ENCODE data around the gene UST. TPM values are rescaled to one million over a fixed set of nuclear protein-coding genes. Genes with fewer than 3 reads are reported as not detected.
A peak's percentile ranks its signal among the peaks of the same experiment; 100 is the strongest.

Gene UST
- total and polyA plus RNA-seq, 7 experiments from 2014 or later, result 0.35 to 2.6 (median 0.46) TPM; not detected in 2

GRCh38 chr6:149041953-149042352, 295.1 kb downstream of the UST start:
- no peaks in the 10 kb centered on the region for H3K27me3 Mint-ChIP-seq
- no peaks in the 10 kb centered on the region for H3K27me3 ChIP-seq (ENCODE audit: control insufficient read depth in 2 of 2, insufficient read depth in 2 of 2, low read length in 2 of 2)
- intact Hi-C loops (cut with micrococcal nuclease), result no loop called here
- H3K4me3 Mint-ChIP-seq, result no peak overlapping the region
- peaks cover 0 to 18% (median 0%) of the 10 kb centered on the region in 5 donors for H3K36me3 Mint-ChIP-seq
- H3K4me3 ChIP-seq (ENCODE audit: low read length), result no peak overlapping the region
- peaks cover 0 to 4% (median 0%) of the 10 kb centered on the region in 11 donors for H3K9me3 Mint-ChIP-seq
- H3K36me3 ChIP-seq (ENCODE audit: control insufficient read depth in 2 of 3, insufficient read depth in 3 of 3, low read length in 3 of 3), result no peaks in the 10 kb centered on the region
- CTCF ChIA-PET, result interaction anchor here (0.6 kb wide), 1 partner anchor 393 kb away, joined by 8 read pairs; no protein-coding TSS in a partner anchor
- no peak overlapping the region for H3K27ac ChIP-seq (ENCODE audit: low read depth, low read length)
- H3K27ac Mint-ChIP-seq, result no peak overlapping the region
- peaks cover 8 to 11% of the 10 kb centered on the region in 2 donors for H3K4me1 ChIP-seq (ENCODE audit: control insufficient read depth in 2 of 2, insufficient read depth in 2 of 2, low read length in 2 of 2)
- POLR2A ChIA-PET, result no interaction called here
- ATAC-seq, result no peak
- DNase-seq, result no peak
- no peaks in the 10 kb centered on the region for H3K9me3 ChIP-seq (ENCODE audit: control insufficient read depth in 2 of 3, low read length in 3 of 3)
- H3K4me1 Mint-ChIP-seq, result peaks cover 8 to 77% (median 20%) of the 10 kb centered on the region in 7 donors

GRCh38 chr6:149043476-149044130, 296.8 kb downstream of the UST start:
- POLR2A ChIA-PET, result interaction anchor here (0.8 to 1.2 kb wide), 2 partner anchors 13 to 84 kb away, joined by 3 read pairs; no protein-coding TSS in a partner anchor
- intact Hi-C loops (cut with micrococcal nuclease), result no loop called here

GRCh38 chr6:149044528-149044927, 297.7 kb downstream of the UST start:
- intact Hi-C loops (cut with micrococcal nuclease), result no loop called here

More at GRCh38 chr6:149043476-149044130, 296.8 kb downstream of the UST start:
- H3K4me3 ChIP-seq (ENCODE audit: low read length), result no peak overlapping the region
- no peak overlapping the region for H3K27ac Mint-ChIP-seq
- no peaks in the 10 kb centered on the region for H3K36me3 ChIP-seq (ENCODE audit: control insufficient read depth in 2 of 3, insufficient read depth in 3 of 3, low read length in 3 of 3)
- H3K9me3 Mint-ChIP-seq, result peaks cover 0 to 4% (median 0%) of the 10 kb centered on the region in 11 donors
- no peaks in the 10 kb centered on the region for H3K27me3 Mint-ChIP-seq
- ATAC-seq (no peak), DNase-seq (no peak)
- H3K27me3 ChIP-seq (ENCODE audit: control insufficient read depth in 2 of 2, insufficient read depth in 2 of 2, low read length in 2 of 2), result no peaks in the 10 kb centered on the region
- peaks cover 13 to 81% (median 27%) of the 10 kb centered on the region in 7 donors for H3K4me1 Mint-ChIP-seq
- H3K27ac ChIP-seq (ENCODE audit: low read depth, low read length), result no peak overlapping the region
- H3K36me3 Mint-ChIP-seq, result peaks cover 0 to 18% (median 0%) of the 10 kb centered on the region in 5 donors
- no peaks in the 10 kb centered on the region for H3K9me3 ChIP-seq (ENCODE audit: control insufficient read depth in 2 of 3, low read length in 3 of 3)
- CTCF ChIA-PET, result interaction anchor here (0.5 to 1.2 kb wide), 2 partner anchors 21 to 185 kb away, joined by 3 to 4 read pairs; no protein-coding TSS in a partner anchor
- peaks cover 8 to 18% of the 10 kb centered on the region in 2 donors for H3K4me1 ChIP-seq (ENCODE audit: control insufficient read depth in 2 of 2, insufficient read depth in 2 of 2, low read length in 2 of 2)
- no peak overlapping the region for H3K4me3 Mint-ChIP-seq

GRCh38 chr6:149045404-149045803, 298.6 kb downstream of the UST start:
- Histone ChIP-seq H3K4me1 (ENCODE audit: control insufficient read depth in 2 of 2, insufficient read depth in 2 of 2, low read length in 2 of 2) (peaks cover 8 to 18% of the 10 kb centered on the region in 2 donors), H3K4me3 (ENCODE audit: low read length) (no peak overlapping the region), H3K9me3 (ENCODE audit: control insufficient read depth in 2 of 3, low read length in 3 of 3) (no peaks in the 10 kb centered on the region), H3K36me3 (ENCODE audit: control insufficient read depth in 2 of 3, insufficient read depth in 3 of 3, low read length in 3 of 3) (no peaks in the 10 kb centered on the region), H3K27me3 (ENCODE audit: control insufficient read depth in 2 of 2, insufficient read depth in 2 of 2, low read length in 2 of 2) (no peaks in the 10 kb centered on the region), H3K27ac (ENCODE audit: low read depth, low read length) (no peak overlapping the region)
- Mint-ChIP-seq H3K27me3 (no peaks in the 10 kb centered on the region), H3K4me1 (peaks cover 13 to 73% (median 27%) of the 10 kb centered on the region in 7 donors), H3K9me3 (peaks cover 0 to 4% (median 0%) of the 10 kb centered on the region in 11 donors), H3K4me3 (peak overlapping the region in 1 of 10 donors; percentile 23), H3K36me3 (peaks cover 0 to 21% (median 0%) of the 10 kb centered on the region in 5 donors), H3K27ac (peak overlapping the region in 2 of 9 donors; percentile 14 to 65)
- CTCF ChIA-PET, result interaction anchor here (0.8 kb wide), 1 partner anchor 37 kb away, joined by 3 read pairs; no protein-coding TSS in a partner anchor
- peak in 4 of 9 donors; percentile 12 to 28 (median 18) for DNase-seq
- intact Hi-C loops (cut with micrococcal nuclease), result loop anchor here in 1 of 2 donors (1.0 kb wide), 1 partner anchor 21 kb away; no protein-coding TSS in a partner anchor
- ATAC-seq, result peak; percentile 67
- POLR2A ChIA-PET, result interaction anchor here (0.9 to 2.3 kb wide), 3 partner anchors 18 to 33 kb away, joined by 3 to 11 read pairs (median 4); no protein-coding TSS in a partner anchor

More at GRCh38 chr6:149044528-149044927, 297.7 kb downstream of the UST start:
- H3K4me1 Mint-ChIP-seq, result peaks cover 13 to 75% (median 27%) of the 10 kb centered on the region in 7 donors
- ATAC-seq (no peak), DNase-seq (no peak)
- H3K9me3 ChIP-seq (ENCODE audit: control insufficient read depth in 2 of 3, low read length in 3 of 3), result no peaks in the 10 kb centered on the region
- H3K4me1 ChIP-seq (ENCODE audit: control insufficient read depth in 2 of 2, insufficient read depth in 2 of 2, low read length in 2 of 2), result peaks cover 8 to 18% of the 10 kb centered on the region in 2 donors
- no peaks in the 10 kb centered on the region for H3K36me3 ChIP-seq (ENCODE audit: control insufficient read depth in 2 of 3, insufficient read depth in 3 of 3, low read length in 3 of 3)
- peaks cover 0 to 16% (median 0%) of the 10 kb centered on the region in 5 donors for H3K36me3 Mint-ChIP-seq
- ChIA-PET CTCF (no interaction called here), POLR2A (interaction anchor here (0.7 to 2.3 kb wide), 5 partner anchors 12 to 778 kb away, joined by 3 to 11 read pairs (median 3); no protein-coding TSS in a partner anchor)
- H3K9me3 Mint-ChIP-seq, result peaks cover 0 to 4% (median 0%) of the 10 kb centered on the region in 11 donors
- H3K27me3 Mint-ChIP-seq, result no peaks in the 10 kb centered on the region
- no peaks in the 10 kb centered on the region for H3K27me3 ChIP-seq (ENCODE audit: control insufficient read depth in 2 of 2, insufficient read depth in 2 of 2, low read length in 2 of 2)
- no peak overlapping the region for H3K27ac ChIP-seq (ENCODE audit: low read depth, low read length)
- H3K27ac Mint-ChIP-seq, result peak overlapping the region in 1 of 9 donors; percentile 34
- H3K4me3 Mint-ChIP-seq, result peak overlapping the region in 1 of 10 donors; percentile 42
- H3K4me3 ChIP-seq (ENCODE audit: low read length), result no peak overlapping the region

GRCh38 chr6:149046164-149046821, 299.5 kb downstream of the UST start:
- Histone ChIP-seq H3K27me3 (ENCODE audit: control insufficient read depth in 2 of 2, insufficient read depth in 2 of 2, low read length in 2 of 2) (no peaks in the 10 kb centered on the region), H3K9me3 (ENCODE audit: control insufficient read depth in 2 of 3, low read length in 3 of 3) (no peaks in the 10 kb centered on the region), H3K4me1 (ENCODE audit: control insufficient read depth in 2 of 2, insufficient read depth in 2 of 2, low read length in 2 of 2) (peaks cover 8 to 18% of the 10 kb centered on the region in 2 donors), H3K27ac (ENCODE audit: low read depth, low read length) (no peak overlapping the region), H3K4me3 (ENCODE audit: low read length) (no peak overlapping the region), H3K36me3 (ENCODE audit: control insufficient read depth in 2 of 3, insufficient read depth in 3 of 3, low read length in 3 of 3) (no peaks in the 10 kb centered on the region)
- ATAC-seq (no peak), DNase-seq (no peak)
- H3K27me3 Mint-ChIP-seq, result no peaks in the 10 kb centered on the region
- H3K27ac Mint-ChIP-seq, result peak overlapping the region in 3 of 9 donors; percentile 33 to 73 (median 52)
- H3K4me3 Mint-ChIP-seq, result peak overlapping the region in 2 of 10 donors; percentile 42 to 76
- H3K36me3 Mint-ChIP-seq, result peaks cover 0 to 25% (median 0%) of the 10 kb centered on the region in 5 donors
- intact Hi-C loops (cut with micrococcal nuclease), result no loop called here
- H3K4me1 Mint-ChIP-seq, result peaks cover 13 to 71% (median 27%) of the 10 kb centered on the region in 7 donors
- CTCF ChIA-PET, result interaction anchor here (0.7 to 1.3 kb wide), 6 partner anchors 17 to 388 kb away, joined by 3 read pairs; no protein-coding TSS in a partner anchor
- peaks cover 0 to 5% (median 0%) of the 10 kb centered on the region in 11 donors for H3K9me3 Mint-ChIP-seq
- POLR2A ChIA-PET, result interaction anchor here (1.5 to 2.3 kb wide), 2 partner anchors 17 to 20 kb away, joined by 4 to 11 read pairs; no protein-coding TSS in a partner anchor

- no peak overlapping the region for H3K4me3 ChIP-seq (ENCODE audit: low read length)
- peaks cover 0 to 22% (median 0%) of the 10 kb centered on the region in 5 donors for H3K36me3 Mint-ChIP-seq
- H3K4me1 ChIP-seq (ENCODE audit: control insufficient read depth in 2 of 2, insufficient read depth in 2 of 2, low read length in 2 of 2), result peaks cover 8 to 18% of the 10 kb centered on the region in 2 donors
- H3K4me1 Mint-ChIP-seq, result peaks cover 13 to 66% (median 27%) of the 10 kb centered on the region in 7 donors
- no peaks in the 10 kb centered on the region for H3K27me3 Mint-ChIP-seq
- H3K27ac ChIP-seq (ENCODE audit: low read depth, low read length), result no peak overlapping the region
- peak overlapping the region in 2 of 10 donors; percentile 42 to 76 for H3K4me3 Mint-ChIP-seq
- ATAC-seq (no peak), DNase-seq (no peak)
- H3K36me3 ChIP-seq (ENCODE audit: control insufficient read depth in 2 of 3, insufficient read depth in 3 of 3, low read length in 3 of 3), result no peaks in the 10 kb centered on the region
- H3K9me3 ChIP-seq (ENCODE audit: control insufficient read depth in 2 of 3, low read length in 3 of 3), result no peaks in the 10 kb centered on the region
- CTCF ChIA-PET, result interaction anchor here (0.8 to 1.3 kb wide), 3 partner anchors 17 to 388 kb away, joined by 3 read pairs; no protein-coding TSS in a partner anchor
- H3K9me3 Mint-ChIP-seq, result peaks cover 0 to 5% (median 0%) of the 10 kb centered on the region in 11 donors
- H3K27ac Mint-ChIP-seq, result peak overlapping the region in 3 of 9 donors; percentile 33 to 73 (median 52)
- H3K27me3 ChIP-seq (ENCODE audit: control insufficient read depth in 2 of 2, insufficient read depth in 2 of 2, low read length in 2 of 2), result no peaks in the 10 kb centered on the region
- intact Hi-C loops (cut with micrococcal nuclease), result loop anchor here (1.0 kb wide), 4 partner anchors 8 to 19 kb away; no protein-coding TSS in a partner anchor
- POLR2A ChIA-PET, result interaction anchor here (1.5 to 2.3 kb wide), 2 partner anchors 17 to 19 kb away, joined by 4 to 11 read pairs; no protein-coding TSS in a partner anchor
Measured at GRCh38 chr6:149046822-149047246, 300.0 kb downstream of the UST start.
